IMR-90 (cell line): Measurements from ENCODE around the gene ARHGAP15. TPM values are rescaled to one million over a fixed set of nuclear protein-coding genes. Genes with fewer than 3 reads are reported as not detected.

Experiments used
- ATAC-seq: fragments of 200-7000 bp; cut with Tn5 transposase; 2 replicates; pipeline ENCODE4 v1.9.1; 2020; ENCODE audit warnings: low read depth, mild to moderate bottlenecking, moderate library complexity
- BruUV-seq: library from RNA; stranded (reverse); fragments of 400-500 nt; replicated peaks from 2 replicates; lab custom pipeline; 2021; lab: Mats Ljungman, UMichigan
- CTCF ChIA-PET: fragments of 300-600 bp; formaldehyde crosslinking; extraction: SDS; loops from one replicate; lab custom pipeline; 2021; ENCODE audit warnings: antibody characterized with exemption; lab: Yijun Ruan, JAX
- POLR2A ChIA-PET: fragments of 300-600 bp; sonication (Branson Sonifier 250); formaldehyde crosslinking; loops from one replicate; lab custom pipeline; 2022; ENCODE audit warnings: antibody characterized with exemption; ENCODE audit not compliant: unreplicated experiment; lab: Charles Lee
- DNase-seq: peaks from one replicate; pipeline ENCODE4 v3.0.0; 2013
- H2AFZ ChIP-seq: replicated peaks from 2 replicates; pipeline ENCODE3; 2013; ENCODE audit warnings: low read length, mild to moderate bottlenecking; ENCODE audit not compliant: poor library complexity
- H2AK5ac ChIP-seq: 2 replicates; pipeline ENCODE4 v1.6.1; 2013; ENCODE audit warnings: low read depth, low read length, inconsistent platforms
- H2AK9ac ChIP-seq: replicated peaks from 2 replicates; pipeline ENCODE3; 2013; ENCODE audit warnings: mild to moderate bottlenecking, low read depth, low read length, moderate library complexity; ENCODE audit not compliant: poor library complexity
- H2BK120ac ChIP-seq: 2 replicates; pipeline ENCODE4 v1.6.1; 2013; ENCODE audit warnings: low read depth, low read length, inconsistent platforms
- H2BK15ac ChIP-seq: 3 replicates; pipeline ENCODE4 v1.6.1; 2013; ENCODE audit warnings: low read depth, low read length, inconsistent platforms
- H2BK20ac ChIP-seq: 2 replicates; pipeline ENCODE4 v1.6.1; 2013; ENCODE audit warnings: low read depth, mild to moderate bottlenecking, inconsistent platforms, low read length, moderate library complexity
- H2BK5ac ChIP-seq: 2 replicates; pipeline ENCODE4 v1.6.1; 2013; ENCODE audit warnings: mild to moderate bottlenecking, low read depth, low read length, inconsistent platforms; ENCODE audit not compliant: poor library complexity, severe bottlenecking
- H3K14ac ChIP-seq: replicated peaks from 2 replicates; pipeline ENCODE4 v1.6.1; 2013; ENCODE audit warnings: low read depth, low read length, inconsistent platforms
- H3K18ac ChIP-seq: 2 replicates; pipeline ENCODE4 v1.6.1; 2013; ENCODE audit warnings: low read depth, low read length, control low read depth
- H3K23ac ChIP-seq: 2 replicates; pipeline ENCODE4 v1.6.1; 2013; ENCODE audit warnings: low read depth, low read length, inconsistent platforms
- H3K27ac ChIP-seq: 2 replicates; pipeline ENCODE4 v1.5.1; 2013; ENCODE audit warnings: mild to moderate bottlenecking, control low read depth, low read length; ENCODE audit not compliant: insufficient read depth
- H3K27me3 ChIP-seq: 2 replicates; pipeline ENCODE4 v1.6.1; 2013; ENCODE audit warnings: low read length; ENCODE audit not compliant: control insufficient read depth, insufficient read depth
- H3K36me3 ChIP-seq: 2 replicates; pipeline ENCODE4 v1.6.1; 2013; ENCODE audit warnings: low read length, mixed read lengths; ENCODE audit not compliant: control insufficient read depth, insufficient read depth
- H3K4ac ChIP-seq: 2 replicates; pipeline ENCODE4 v1.6.1; 2013; ENCODE audit warnings: low read depth, low read length, inconsistent platforms
- H3K4me1 ChIP-seq: 2 replicates; pipeline ENCODE4 v1.6.1; 2013; ENCODE audit warnings: low read length, mixed read lengths; ENCODE audit not compliant: control insufficient read depth, insufficient read depth
- H3K4me2 ChIP-seq: 2 replicates; pipeline ENCODE4 v1.6.1; 2013; ENCODE audit warnings: low read depth, mild to moderate bottlenecking, control low read depth, low read length, moderate library complexity
- H3K4me3 ChIP-seq: 2 replicates; pipeline ENCODE4 v1.5.1; 2013; ENCODE audit warnings: low read depth, mild to moderate bottlenecking, control low read depth, low read length, moderate library complexity; ENCODE audit not compliant: insufficient read depth
- H3K56ac ChIP-seq: 2 replicates; pipeline ENCODE4 v1.6.1; 2013; ENCODE audit warnings: low read length, inconsistent platforms; ENCODE audit not compliant: insufficient read depth; ENCODE audit errors: extremely low read depth
- H3K79me1 ChIP-seq, 2 experiments: 2 replicates each; pipeline ENCODE4 v1.6.1; 2013; ENCODE audit warnings: low read length in 2 of 2, inconsistent platforms in 1 of 2, low read depth in 1 of 2
- H3K9ac ChIP-seq: 2 replicates; pipeline ENCODE4 v1.6.1; 2013; ENCODE audit warnings: low read depth, low read length, control low read depth
- H3K9me1 ChIP-seq: 2 replicates; pipeline ENCODE4 v1.6.1; 2013; ENCODE audit warnings: low read length, inconsistent platforms; ENCODE audit not compliant: insufficient read depth
- H3K9me3 ChIP-seq: 2 replicates; pipeline ENCODE4 v1.6.1; 2013; ENCODE audit warnings: low read length; ENCODE audit not compliant: control insufficient read depth, insufficient read depth
- H4K20me1 ChIP-seq: 2 replicates; pipeline ENCODE4 v1.6.1; 2013; ENCODE audit warnings: low read length, inconsistent platforms; ENCODE audit not compliant: insufficient read depth
- H4K5ac ChIP-seq: 2 replicates; pipeline ENCODE4 v1.6.1; 2013; ENCODE audit warnings: mild to moderate bottlenecking, low read depth, low read length, control low read depth
- H4K8ac ChIP-seq, 2 experiments: 2 replicates each; pipeline ENCODE4 v1.6.1; 2013; ENCODE audit warnings: low read depth in 2 of 2, low read length in 2 of 2, control low read depth in 1 of 2, inconsistent platforms in 1 of 2
- H4K91ac ChIP-seq: 2 replicates; pipeline ENCODE4 v1.6.1; 2013; ENCODE audit warnings: low read depth, low read length, inconsistent platforms; ENCODE audit not compliant: insufficient read depth
- CTCF ChIP-seq: conservative IDR thresholded peaks from 2 replicates; pipeline ENCODE4 v1.5.1; 2012; ENCODE audit warnings: mild to moderate bottlenecking, low read depth, low read length, improper control_type of control experiment
- FOS ChIP-seq: fragments of 150-350 bp; IDR thresholded peaks from 2 replicates; pipeline ENCODE4 v1.6.1; 2016; ENCODE audit warnings: low read depth, low read length
- RAD21 ChIP-seq: IDR thresholded peaks from 2 replicates; pipeline ENCODE4 v1.6.1; 2012; ENCODE audit warnings: low read length, improper control_type of control experiment
- RFX5 ChIP-seq: IDR thresholded peaks from 2 replicates; pipeline ENCODE4 v1.8.0; 2012; ENCODE audit warnings: low read depth, mild to moderate bottlenecking, low read length, moderate library complexity
- SMC3 ChIP-seq: fragments of 150-350 bp; IDR thresholded peaks from 2 replicates; pipeline ENCODE4 v1.6.1; 2016; ENCODE audit warnings: low read depth, mild to moderate bottlenecking, antibody characterized with exemption, low read length, moderate library complexity
- USF2 ChIP-seq: fragments of 150-350 bp; IDR thresholded peaks from 2 replicates; pipeline ENCODE4 v1.6.1; 2017; ENCODE audit warnings: mild to moderate bottlenecking, antibody characterized with exemption, low read length, low read depth
- WGBS, 2 experiments: methylation state at CpG; one replicate each; pipeline versions ENCODE4 v1.1.5 to v1.1.7; 2013; ENCODE audit warnings: missing lambda C conversion rate in 2 of 2; ENCODE audit not compliant: insufficient read length in 1 of 2; ENCODE audit errors: extremely low coverage in 2 of 2; 5-methylcytosine and 5-hydroxymethylcytosine counted together
- dilution Hi-C: fragments of 300-500 bp; cut with HindIII; formaldehyde crosslinking; loops from one replicate; pipeline ENCODE4 v1.14.3; 2018; ENCODE audit warnings: low sequenced_read_pairs; ENCODE audit not compliant: unreplicated experiment
- in situ Hi-C: fragments of 300-500 bp; cut with MboI; formaldehyde crosslinking; loops from 3 replicates; pipeline ENCODE4 v1.14.3; 2019; ENCODE audit warnings: low sequenced_read_pairs, inconsistent platforms, mixed read lengths
- intact Hi-C: fragments of 100-400 bp; cut with micrococcal nuclease; formaldehyde crosslinking; loops from 2 replicates; pipeline ENCODE4 v1.10.0; 2022
- polyA plus RNA-seq, 3 experiments: library from polyadenylated mRNA; depleted of rRNA; stranded (reverse); fragments of >200 nt; gene quantifications; 2 replicates each; pipeline ENCODE4 v1.2.3, GENCODE V29; 2012; ENCODE audit warnings: low replicate concordance in 1 of 3
- total RNA-seq: library from RNA; depleted of rRNA; stranded (reverse); fragments of >200 nt; gene quantifications from 2 replicates; pipeline ENCODE4 v1.2.3, GENCODE V29; 2012

The ARHGAP15 gene
- total and polyA plus RNA-seq, 2 of the 4 experiments (the other 2 are of a cell fraction) = not detected

DNA sequence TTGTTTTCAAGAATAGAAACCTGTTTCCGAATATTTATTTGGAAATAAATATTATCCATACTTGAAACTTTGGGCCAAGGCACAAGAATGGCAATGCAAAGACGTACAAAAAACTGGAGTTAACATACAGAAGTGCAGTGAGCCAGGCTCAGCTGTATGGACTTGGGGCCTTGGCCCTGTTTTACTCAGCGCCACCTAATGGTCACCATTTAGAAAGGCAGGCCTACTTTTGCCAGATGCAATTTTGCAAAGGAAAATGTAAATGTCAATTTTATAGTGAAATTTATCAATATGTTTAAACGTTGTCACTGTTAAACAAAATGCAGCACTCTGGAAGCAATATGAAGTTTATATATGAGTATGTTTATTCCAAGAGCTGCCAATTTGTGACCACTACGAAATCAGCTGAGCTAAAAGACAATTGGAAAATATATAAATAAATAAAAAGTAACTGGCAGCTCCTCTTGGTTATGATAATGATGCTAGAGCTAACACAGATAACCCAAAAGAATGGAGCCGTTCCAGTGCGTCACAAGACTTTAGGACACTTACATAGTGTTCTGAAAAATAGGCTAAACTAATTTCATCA is 155.0 kb downstream of the ARHGAP15 start:
- Histone ChIP-seq H2BK20ac (no peak overlapping the region), H3K23ac (no peak overlapping the region), H3K4me3 (no peak overlapping the region), H3K56ac (no peak overlapping the region), H3K14ac (no peak overlapping the region), H4K5ac (no peak overlapping the region), H2BK5ac (no peak overlapping the region), H2BK120ac (no peak overlapping the region), H4K91ac (no peak overlapping the region), H4K20me1 (no peaks in the 10 kb centered on the region), H3K36me3 (no peaks in the 10 kb centered on the region), H4K8ac (no peak overlapping the region), H2AFZ (no peak overlapping the region), H3K9me3 (no peaks in the 10 kb centered on the region), H3K79me1 (no peaks in the 10 kb centered on the region), H3K4me2 (no peak overlapping the region), H2AK9ac (no peak overlapping the region), H3K4ac (no peak overlapping the region), H3K18ac (no peak overlapping the region), H3K27ac (no peak overlapping the region), H3K27me3 (peaks cover 2% of the 10 kb centered on the region; the same call in 1 of the 2 replicates), H3K9me1 (no peaks in the 10 kb centered on the region), H2BK15ac (no peak overlapping the region), H3K9ac (no peak overlapping the region), H2AK5ac (no peak overlapping the region), H3K4me1 (no peaks in the 10 kb centered on the region)
- CTCF ChIA-PET = interaction anchor here (0.8 to 1.6 kb wide), 8 partner anchors 9 to 197 kb away, joined by 3 to 5 read pairs (median 3); no protein-coding TSS in a partner anchor
- dilution Hi-C loops = no loop called here
- intact Hi-C loops = no loop called here
- in situ Hi-C loops = no loop called here
- POLR2A ChIA-PET = interaction anchor here (0.6 kb wide), 1 partner anchor 668 kb away, joined by 3 read pairs; no protein-coding TSS in a partner anchor
- peak; percentile 85 for ATAC-seq
- no TSS peak for BruUV-seq
- TF ChIP-seq FOS = no peak
- peak; percentile 32; the same call in 1 of the 2 replicates for TF ChIP-seq RAD21
- peak; percentile 26; the same call in 1 of the 2 replicates for TF ChIP-seq SMC3
- no peak for TF ChIP-seq RFX5
- peak; percentile 61 for TF ChIP-seq CTCF
- no peak for TF ChIP-seq USF2
- peak; percentile 50 for DNase-seq
- WGBS, 2 experiments = no CpG with 5 or more reads among the region's 7 CpGs
